ENCODE data around the gene LMF1. TPM values are rescaled to one million over a fixed set of nuclear protein-coding genes. Genes with fewer than 3 reads are reported as not detected.

The LMF1 gene
- total and polyA plus RNA-seq, 3 donors from 2014 or later: 12.5 to 83.4 (median 66.6) TPM

DNA sequence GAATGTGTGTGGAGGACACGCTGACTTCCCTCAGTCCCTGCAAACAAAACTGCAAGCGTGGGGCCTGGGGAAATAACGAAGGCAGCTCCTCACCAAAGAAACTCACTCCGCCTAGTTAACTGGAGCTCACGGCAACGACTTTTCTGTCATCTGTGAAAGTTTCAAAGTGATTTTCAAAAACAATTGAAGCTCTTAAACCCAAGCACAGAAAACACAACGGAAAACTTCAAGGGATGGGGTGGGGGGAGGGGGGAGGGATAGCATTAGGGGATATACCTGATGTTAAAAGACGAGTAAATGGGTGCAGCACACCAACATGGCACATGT is 167.1 kb downstream of the LMF1 start:
- Histone ChIP-seq H3K27me3 (no peaks in the 10 kb centered on the region), H3K27ac (no peak overlapping the region), H3K9me3 (no peaks in the 10 kb centered on the region), H3K36me3 (ENCODE audit: low read depth, missing control alignments) (no peaks in the 10 kb centered on the region), H3K4me1 (peaks cover 11% of the 10 kb centered on the region), H3K4me3 (no peak overlapping the region)
- intact Hi-C loops (cut with DNase I; ENCODE audit: low total_unique reads): no loop called here
- DNase-seq: no peak
- TF ChIP-seq, protein P1, sequence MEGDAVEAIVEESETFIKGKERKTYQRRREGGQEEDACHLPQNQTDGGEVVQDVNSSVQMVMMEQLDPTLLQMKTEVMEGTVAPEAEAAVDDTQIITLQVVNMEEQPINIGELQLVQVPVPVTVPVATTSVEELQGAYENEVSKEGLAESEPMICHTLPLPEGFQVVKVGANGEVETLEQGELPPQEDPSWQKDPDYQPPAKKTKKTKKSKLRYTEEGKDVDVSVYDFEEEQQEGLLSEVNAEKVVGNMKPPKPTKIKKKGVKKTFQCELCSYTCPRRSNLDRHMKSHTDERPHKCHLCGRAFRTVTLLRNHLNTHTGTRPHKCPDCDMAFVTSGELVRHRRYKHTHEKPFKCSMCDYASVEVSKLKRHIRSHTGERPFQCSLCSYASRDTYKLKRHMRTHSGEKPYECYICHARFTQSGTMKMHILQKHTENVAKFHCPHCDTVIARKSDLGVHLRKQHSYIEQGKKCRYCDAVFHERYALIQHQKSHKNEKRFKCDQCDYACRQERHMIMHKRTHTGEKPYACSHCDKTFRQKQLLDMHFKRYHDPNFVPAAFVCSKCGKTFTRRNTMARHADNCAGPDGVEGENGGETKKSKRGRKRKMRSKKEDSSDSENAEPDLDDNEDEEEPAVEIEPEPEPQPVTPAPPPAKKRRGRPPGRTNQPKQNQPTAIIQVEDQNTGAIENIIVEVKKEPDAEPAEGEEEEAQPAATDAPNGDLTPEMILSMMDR (IDR thresholded peaks at IDR 0.05): no peak
- no peak for TF ChIP-seq POLR2A (IDR thresholded peaks at IDR 0.05)
- WGBS, 2 donors: 41 to 58% methylated on average over 8 of the region's 8 CpGs

Other genes starting within 250 kb of the LMF1 start
- 100 to 1,000 TPM in 1 of 2 donors, 10 to 100 TPM in 1; 81.1 to 108 TPM for gene ANTKMT, start 249.8 kb downstream of the LMF1 start, total RNA-seq
- gene ANTKMT, start 249.8 kb downstream of the LMF1 start, polyA plus RNA-seq (ENCODE audit: insufficient read depth, low read depth, low replicate concordance): 68.5 TPM
- gene CCDC78, start 244.5 kb downstream of the LMF1 start, total RNA-seq: 1 to 10 TPM; 3.2 to 6.1 TPM
- 5.7 TPM for gene CCDC78, start 244.5 kb downstream of the LMF1 start, polyA plus RNA-seq (ENCODE audit: insufficient read depth, low read depth, low replicate concordance)
- 10 to 100 TPM in 1 of 2 donors, 1 to 10 TPM in 1; 9.9 to 13.7 TPM for gene HAGHL, start 243.9 kb downstream of the LMF1 start, total RNA-seq
- 7.2 TPM for gene HAGHL, start 243.9 kb downstream of the LMF1 start, polyA plus RNA-seq (ENCODE audit: insufficient read depth, low read depth, low replicate concordance)
- gene CIAO3, start 230.0 kb downstream of the LMF1 start, total RNA-seq: 10 to 100 TPM; 58.0 to 59.0 TPM
- gene CIAO3, start 230.0 kb downstream of the LMF1 start, polyA plus RNA-seq (ENCODE audit: insufficient read depth, low read depth, low replicate concordance): 28.9 TPM
- 1 to 10 TPM; 1.5 to 2.8 TPM for gene MSLN, start 210.2 kb downstream of the LMF1 start, total RNA-seq
- 18.5 TPM for gene MSLN, start 210.2 kb downstream of the LMF1 start, polyA plus RNA-seq (ENCODE audit: insufficient read depth, low read depth, low replicate concordance)
- gene RPUSD1, start 182.6 kb downstream of the LMF1 start, total RNA-seq: 10 to 100 TPM; 18.6 to 24.0 TPM
- gene RPUSD1, start 182.6 kb downstream of the LMF1 start, polyA plus RNA-seq (ENCODE audit: insufficient read depth, low read depth, low replicate concordance): 11.4 TPM
- 10 to 100 TPM; 90.6 to 95.0 TPM for gene CHTF18, start 182.4 kb downstream of the LMF1 start, total RNA-seq
- 32.5 TPM for gene CHTF18, start 182.4 kb downstream of the LMF1 start, polyA plus RNA-seq (ENCODE audit: insufficient read depth, low read depth, low replicate concordance)
- gene GNG13, start 170.2 kb downstream of the LMF1 start, total RNA-seq: not detected
- gene GNG13, start 170.2 kb downstream of the LMF1 start, polyA plus RNA-seq (ENCODE audit: insufficient read depth, low read depth, low replicate concordance): not detected
- gene SOX8, start 10.8 kb upstream of the LMF1 start, total RNA-seq: 10 to 100 TPM; 11.2 to 19.6 TPM
- 4.3 TPM for gene SOX8, start 10.8 kb upstream of the LMF1 start, polyA plus RNA-seq (ENCODE audit: insufficient read depth, low read depth, low replicate concordance)
- under 1 TPM in 1 of 2 donors, not detected in 1; 0.31 TPM for gene SSTR5, start 101.8 kb upstream of the LMF1 start, total RNA-seq
- gene SSTR5, start 101.8 kb upstream of the LMF1 start, polyA plus RNA-seq (ENCODE audit: insufficient read depth, low read depth, low replicate concordance): not detected
- gene C1QTNF8, start 125.3 kb upstream of the LMF1 start, total RNA-seq: 1 to 10 TPM; 1.3 to 2.7 TPM
- gene C1QTNF8, start 125.3 kb upstream of the LMF1 start, polyA plus RNA-seq (ENCODE audit: insufficient read depth, low read depth, low replicate concordance): not detected
- gene CACNA1H, start 182.1 kb upstream of the LMF1 start, total RNA-seq: 10 to 100 TPM; 55.9 to 69.0 TPM
- gene CACNA1H, start 182.1 kb upstream of the LMF1 start, polyA plus RNA-seq (ENCODE audit: insufficient read depth, low read depth, low replicate concordance): 41.1 TPM